SK-MEL-5 (cell line): ENCODE results near the gene GMPR2. TPM values are rescaled to one million over a fixed set of nuclear protein-coding genes. Genes with fewer than 3 reads are reported as not detected.

ENCODE experiments used
- DNase-seq: peaks from one replicate; pipeline ENCODE4 v3.0.0-alpha.2; 2016; ENCODE audit warnings: low read depth, low spot score
- in situ Hi-C: cut with HindIII; loops from 2 replicates; pipeline ENCODE4 v1.10.0; 2016; ENCODE audit warnings: low sequenced_read_pairs, high pct_unique_total_duplicates, low pct_unique_long_range_greater_than_20kb
- polyA plus RNA-seq, 2 experiments: library from polyadenylated mRNA; depleted of rRNA; stranded (reverse); fragments of >200 nt; gene quantifications; 2 replicates each; pipeline ENCODE4 v1.2.3, GENCODE V29; 2015
- total RNA-seq: library from RNA; depleted of rRNA; stranded (reverse); fragments of >200 nt; shearing (Covaris generic); gene quantifications from 2 replicates; pipeline ENCODE4 v1.2.3, GENCODE V29; 2014; rRNA removed

Gene GMPR2
- 48.3 and 56.3 TPM in 2 replicates for total RNA-seq
- polyA plus RNA-seq (2015; cell fraction: cytosol; rRNA removed), result 41.2 and 42.2 TPM in 2 replicates
- polyA plus RNA-seq (2015; cell fraction: nucleus; rRNA removed), result 141 and 155 TPM in 2 replicates

DNA sequence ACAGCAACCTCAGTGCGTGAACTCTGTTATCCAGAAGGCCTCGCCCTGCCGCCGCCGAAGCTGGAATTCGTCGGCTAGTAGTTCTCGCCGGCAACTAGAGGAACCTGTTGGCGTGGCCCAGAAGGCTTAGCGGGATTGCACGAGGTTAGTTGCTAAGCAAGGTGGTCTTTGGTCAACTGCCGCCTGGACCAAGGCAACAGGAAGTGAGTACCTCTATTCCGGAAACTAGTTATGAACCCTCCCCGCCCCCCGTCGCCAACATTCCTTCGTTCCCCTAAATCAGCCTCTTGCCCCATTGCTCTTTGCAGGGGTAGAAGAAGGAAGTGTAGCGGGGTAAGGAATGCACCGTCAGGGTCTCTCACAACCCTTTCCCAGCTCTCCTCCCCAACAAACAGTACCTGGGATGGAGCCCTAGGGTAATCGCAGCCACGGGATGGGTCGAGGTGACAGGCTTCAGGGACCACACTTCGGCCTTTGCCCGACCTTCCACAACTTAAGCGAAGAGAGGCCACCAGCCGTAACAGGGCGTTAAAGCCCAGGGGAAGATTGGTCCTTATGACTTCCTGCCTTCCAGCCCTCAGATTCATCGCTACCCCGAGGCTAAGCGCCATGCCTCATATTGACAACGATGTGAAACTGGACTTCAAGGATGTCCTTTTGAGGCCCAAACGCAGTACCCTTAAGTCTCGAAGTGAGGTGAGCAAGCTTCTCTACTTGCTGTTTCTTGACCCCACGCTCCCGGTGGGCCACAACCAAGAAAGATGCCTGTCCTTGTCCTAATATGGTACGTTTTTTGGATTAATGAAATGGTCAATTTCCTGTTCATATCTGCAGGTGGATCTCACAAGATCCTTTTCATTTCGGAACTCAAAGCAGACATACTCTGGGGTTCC, at the start of gene GMPR2:
Gene GMPR2 (plus strand): TSS at position 285 of the 893 bp plus-strand sequence. CDS start 325 bp downstream, at position 610.
- no peak for DNase-seq
- in situ Hi-C loops, result no loop called here

DNA sequence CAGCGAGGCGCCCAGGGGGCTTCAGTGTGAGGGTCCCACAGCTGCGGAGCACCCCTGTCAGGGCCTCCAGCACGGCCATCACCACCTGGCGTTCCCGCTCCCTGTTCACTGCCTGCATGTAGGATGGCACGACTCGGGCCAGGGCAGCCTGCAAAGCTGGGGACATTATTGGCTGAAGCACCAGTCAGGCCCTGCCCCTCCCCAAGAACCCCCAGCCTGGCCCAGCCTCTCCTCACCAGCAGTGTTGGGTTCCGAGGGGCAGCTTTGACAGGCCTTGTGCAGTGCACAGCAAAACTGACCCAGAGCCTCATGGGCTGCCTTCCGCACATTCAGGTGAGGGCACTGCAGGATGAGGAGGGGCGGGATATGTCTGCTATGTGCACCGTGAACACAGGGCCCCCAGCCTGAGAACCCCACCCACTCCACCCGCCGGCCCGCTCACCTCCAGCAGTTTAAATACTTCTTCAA, 49.7 kb upstream of the GMPR2 start:
- in situ Hi-C loops, result no loop called here
- no peak for DNase-seq

DNA sequence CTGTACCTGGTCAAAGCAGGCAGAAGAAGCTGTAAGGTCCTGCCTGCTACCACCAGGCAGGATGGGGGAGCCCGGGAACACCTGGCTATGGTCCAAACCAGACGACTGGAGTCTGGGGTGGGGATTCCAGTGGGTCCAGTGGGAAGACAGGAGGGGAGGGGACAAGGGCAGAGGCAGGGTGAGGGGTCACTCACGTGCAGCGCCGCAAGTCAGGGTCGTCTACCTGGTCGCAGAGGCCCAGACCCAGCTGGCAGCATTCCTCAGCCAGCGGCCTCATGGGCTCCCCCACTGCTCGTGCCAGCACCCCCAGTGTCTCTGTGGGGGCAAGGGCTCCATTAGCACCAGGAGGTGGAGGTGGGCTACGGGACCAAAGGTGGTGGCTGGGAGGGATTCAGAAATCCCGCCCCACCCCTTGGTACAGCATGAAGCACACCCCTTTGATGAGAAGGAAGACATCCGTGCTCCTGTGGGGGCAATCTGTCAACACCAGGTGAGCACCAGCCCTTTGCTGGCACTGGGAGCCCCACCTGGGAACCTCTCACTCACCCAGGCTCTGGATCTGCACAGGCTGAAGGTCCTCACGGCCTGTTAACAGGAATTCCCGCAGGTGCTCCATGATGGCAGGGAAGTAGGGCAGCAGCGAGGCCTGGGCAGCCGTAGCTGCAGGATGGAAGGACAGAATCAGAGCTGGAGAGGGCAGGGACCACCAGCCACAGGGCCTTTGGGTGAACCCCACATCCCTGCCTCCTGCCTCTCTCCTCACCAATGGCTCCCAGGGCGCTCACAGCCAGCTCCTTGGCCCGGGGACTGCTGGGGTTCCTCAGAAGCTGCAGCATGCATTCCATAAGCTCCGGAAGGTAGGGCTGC, 48.4 kb upstream of the GMPR2 start:
- DNase-seq, result no peak
- in situ Hi-C loops, result no loop called here

DNA sequence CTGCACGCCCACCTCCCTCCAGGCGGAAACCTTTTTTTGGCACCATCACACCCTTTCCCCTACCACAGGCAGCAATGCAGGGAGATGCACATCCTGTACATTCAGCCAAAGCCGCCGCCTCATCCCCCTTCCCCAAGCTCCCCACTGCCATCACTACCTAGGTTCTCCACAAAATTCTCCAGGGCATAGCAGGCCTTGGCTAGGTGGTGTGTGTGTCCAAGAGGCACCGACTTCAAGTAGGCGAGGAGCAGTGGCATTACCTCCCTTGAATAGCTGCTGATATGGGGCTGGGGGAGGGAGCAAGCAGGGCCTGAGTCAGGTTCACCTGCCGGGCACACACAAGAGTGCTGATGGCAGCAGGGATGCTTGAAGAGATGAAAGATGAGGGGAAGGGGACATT, 47.7 kb upstream of the GMPR2 start:
- in situ Hi-C loops, result no loop called here

DNA sequence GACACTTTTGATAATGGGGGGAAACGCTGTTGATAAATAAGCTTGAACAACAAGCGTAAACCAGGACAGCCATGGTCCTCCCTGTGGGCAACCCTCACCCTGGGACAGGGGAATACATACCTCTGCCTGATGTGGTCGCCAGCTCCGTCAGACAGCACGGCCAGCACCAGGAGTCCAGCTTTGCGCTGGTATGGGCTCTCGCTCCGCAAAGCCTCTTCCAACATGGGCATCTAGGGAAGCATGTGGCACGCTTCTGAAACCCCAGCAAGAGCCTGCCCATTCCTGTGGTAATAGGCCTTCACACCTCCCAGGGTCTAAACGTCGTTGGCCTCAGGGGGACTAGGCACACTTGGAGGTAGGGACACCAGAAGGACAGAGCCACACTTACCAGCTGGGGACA, 47.0 kb upstream of the GMPR2 start:
- in situ Hi-C loops, result no loop called here
- DNase-seq, result no peak

More for the DNA sequence above, 47.7 kb upstream of the GMPR2 start:
- DNase-seq, result no peak

DNA sequence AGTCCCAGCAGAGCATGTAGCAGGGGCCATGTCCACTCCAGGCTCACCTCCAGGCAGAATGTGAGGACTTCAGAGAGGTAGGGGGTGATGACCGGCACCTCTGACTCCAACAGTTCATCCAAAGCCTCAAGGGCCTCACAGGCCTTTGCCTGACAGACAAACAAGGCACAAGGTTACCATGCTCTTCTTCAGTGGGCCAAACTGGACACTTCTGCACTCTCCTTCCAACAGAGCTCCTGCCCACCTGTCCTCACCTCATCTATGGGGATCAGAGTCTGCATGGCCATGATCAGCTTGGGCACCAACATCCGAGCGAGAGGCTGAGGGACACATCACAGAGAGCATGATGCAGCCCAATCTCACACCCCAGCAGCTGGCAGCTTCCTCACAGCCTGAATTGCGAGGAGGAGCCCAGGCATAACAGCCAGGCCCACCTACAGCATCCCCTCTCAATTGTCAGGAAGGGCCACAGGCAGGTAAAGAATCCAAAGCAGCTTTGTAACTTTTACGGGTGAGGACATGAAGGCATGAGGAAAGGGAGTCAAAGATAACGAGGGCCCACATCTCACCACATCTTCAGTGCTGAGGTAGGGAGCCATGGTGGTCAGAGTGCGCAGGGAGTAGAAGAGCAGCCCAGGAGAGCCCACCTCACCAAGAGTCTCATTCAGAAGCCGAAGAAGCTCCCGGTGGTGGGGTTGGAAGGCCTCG, 45.7 kb upstream of the GMPR2 start:
- no peak for DNase-seq
- in situ Hi-C loops, result no loop called here

DNA sequence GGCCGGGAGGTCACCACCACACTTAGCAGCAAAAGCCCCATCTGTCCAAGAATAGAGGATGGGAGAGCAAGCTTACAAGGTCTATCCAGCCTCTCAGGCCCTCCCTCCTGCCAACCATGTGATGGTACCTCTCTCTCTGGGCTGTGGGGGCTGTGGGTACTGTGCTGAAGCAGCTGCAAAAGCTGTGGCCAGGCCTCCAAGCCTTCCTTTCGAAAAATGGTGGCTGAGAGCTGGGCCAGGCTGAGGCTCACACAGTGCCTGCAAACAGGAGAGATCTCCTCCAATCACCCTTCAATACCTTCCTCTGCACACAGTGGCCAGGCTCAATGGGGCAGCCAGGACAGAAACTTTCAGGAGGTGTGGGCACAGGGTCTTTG, 45.2 kb upstream of the GMPR2 start:
- in situ Hi-C loops, result no loop called here
- DNase-seq, result no peak

DNA sequence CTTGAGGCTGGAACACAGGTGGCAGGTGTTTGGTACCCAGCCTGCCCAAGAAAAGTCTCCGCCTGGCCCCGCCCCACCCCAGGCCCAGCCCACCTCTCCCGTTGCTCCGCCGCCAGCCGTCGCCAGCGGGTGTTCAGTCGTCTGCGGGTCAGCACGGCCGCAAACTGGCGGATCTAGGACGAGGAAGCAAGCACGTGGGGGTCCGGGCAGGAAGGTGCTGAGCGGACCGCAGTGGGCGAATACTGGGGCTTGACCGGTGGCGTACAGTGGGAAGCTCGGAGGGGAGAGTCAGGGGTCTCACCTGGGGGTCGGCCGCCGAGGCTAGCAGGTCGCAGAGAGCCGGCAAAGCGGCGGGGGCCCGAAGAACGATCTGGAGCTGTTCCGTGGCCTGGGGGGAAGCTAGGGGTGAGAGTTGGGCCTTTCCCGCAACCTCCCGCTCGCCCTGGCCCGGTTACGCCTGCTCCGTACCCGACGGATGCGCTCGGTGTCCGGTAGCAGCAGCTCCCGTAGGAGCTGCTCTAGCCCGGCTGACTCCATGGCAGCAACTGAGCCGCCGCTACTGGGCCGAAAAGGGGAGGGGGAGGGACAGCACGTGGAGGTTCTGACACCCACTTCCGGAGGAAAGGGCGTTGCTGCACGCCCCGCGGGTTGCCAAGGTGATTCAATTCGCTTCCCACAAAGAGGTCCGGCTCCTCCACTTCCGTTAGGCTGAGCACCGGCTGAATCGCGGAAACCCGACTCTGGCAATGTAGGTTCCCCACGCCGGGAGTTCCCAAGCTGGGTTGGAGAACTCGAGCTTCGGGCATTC, 44.3 kb upstream of the GMPR2 start, which contains the start of gene IPO4:
Gene IPO4 (minus strand): TSS at position 566 of the 808 bp plus-strand sequence. CDS start 29 bp downstream, at position 537.
- DNase-seq, result peak; percentile 96
- in situ Hi-C loops, result no loop called here

DNA sequence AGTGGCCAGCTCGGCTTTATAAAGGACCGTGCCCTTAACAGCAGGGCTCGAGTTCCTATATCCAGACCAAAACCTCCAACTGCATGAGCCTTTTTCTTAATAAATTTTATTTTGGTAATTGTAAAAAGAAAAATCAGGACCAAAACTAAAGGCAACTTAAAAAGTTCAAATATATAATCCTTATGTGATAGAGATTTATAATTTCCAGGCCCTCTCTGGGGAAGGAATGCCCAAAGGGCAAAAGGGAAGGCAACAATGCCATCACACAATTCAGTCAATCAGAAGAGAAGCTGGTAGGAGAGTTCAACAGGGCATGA, 43.7 kb upstream of the GMPR2 start:
- in situ Hi-C loops, result no loop called here
- DNase-seq, result no peak

DNA sequence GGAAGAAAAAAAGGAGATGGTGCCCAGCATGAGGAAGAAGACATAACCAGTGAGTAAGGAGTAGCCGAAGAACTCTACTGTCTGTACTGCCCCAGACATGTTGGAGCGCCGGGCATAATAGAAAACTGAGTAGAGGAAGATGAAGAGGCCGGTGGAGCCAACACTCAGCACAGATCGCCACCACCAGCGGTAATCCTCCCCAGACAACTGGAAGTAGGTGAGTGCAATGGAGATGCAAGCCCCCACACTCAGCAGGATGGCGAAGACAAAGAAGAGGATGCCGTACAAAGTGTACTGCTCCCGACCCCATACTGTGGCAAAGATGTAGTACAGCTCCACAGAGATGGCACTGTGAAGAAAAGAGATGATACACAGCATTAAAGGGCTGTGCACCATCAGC, 43.3 kb upstream of the GMPR2 start:
- no peak for DNase-seq
- in situ Hi-C loops, result no loop called here

DNA sequence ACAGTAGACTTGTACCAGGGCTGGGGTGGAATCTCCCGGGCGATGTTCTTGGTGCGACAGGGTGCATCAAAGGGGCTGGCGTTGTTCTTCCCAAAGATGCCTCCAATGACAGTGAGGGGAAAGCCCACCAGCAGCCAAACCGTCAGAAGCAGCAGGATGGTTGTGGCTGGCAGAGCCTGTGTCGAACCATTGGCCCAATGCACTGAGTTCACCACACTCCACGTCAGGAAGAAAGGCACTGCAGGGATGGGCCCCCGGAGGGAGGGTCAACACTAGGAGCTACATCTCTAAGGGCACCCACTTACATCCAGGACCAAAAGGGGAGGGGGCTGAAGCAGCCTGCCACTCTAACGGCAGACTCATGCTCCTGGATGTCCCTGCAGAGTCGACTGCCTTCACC, 42.3 kb upstream of the GMPR2 start:
- no peak for DNase-seq
- in situ Hi-C loops, result no loop called here

DNA sequence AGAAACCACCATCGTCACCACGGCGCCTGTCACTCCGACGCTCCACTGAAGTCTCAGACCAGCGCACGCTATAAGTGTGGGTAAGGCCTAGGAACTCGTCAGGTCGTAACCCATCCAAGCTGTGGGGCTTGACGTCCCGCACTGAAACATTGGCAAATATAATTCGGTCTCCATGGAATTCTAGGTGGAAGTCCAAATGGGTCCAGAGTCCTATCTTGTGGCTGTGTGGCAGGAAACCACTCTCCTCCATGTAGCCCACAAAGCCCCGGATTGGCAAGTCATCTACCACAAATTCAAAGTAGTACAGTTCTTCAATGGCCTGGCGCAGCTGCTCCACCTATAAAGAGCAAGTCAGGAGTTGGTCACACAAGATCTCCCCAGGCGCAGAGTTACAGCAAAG, 39.8 kb upstream of the GMPR2 start:
- in situ Hi-C loops, result no loop called here
- no peak for DNase-seq

DNA sequence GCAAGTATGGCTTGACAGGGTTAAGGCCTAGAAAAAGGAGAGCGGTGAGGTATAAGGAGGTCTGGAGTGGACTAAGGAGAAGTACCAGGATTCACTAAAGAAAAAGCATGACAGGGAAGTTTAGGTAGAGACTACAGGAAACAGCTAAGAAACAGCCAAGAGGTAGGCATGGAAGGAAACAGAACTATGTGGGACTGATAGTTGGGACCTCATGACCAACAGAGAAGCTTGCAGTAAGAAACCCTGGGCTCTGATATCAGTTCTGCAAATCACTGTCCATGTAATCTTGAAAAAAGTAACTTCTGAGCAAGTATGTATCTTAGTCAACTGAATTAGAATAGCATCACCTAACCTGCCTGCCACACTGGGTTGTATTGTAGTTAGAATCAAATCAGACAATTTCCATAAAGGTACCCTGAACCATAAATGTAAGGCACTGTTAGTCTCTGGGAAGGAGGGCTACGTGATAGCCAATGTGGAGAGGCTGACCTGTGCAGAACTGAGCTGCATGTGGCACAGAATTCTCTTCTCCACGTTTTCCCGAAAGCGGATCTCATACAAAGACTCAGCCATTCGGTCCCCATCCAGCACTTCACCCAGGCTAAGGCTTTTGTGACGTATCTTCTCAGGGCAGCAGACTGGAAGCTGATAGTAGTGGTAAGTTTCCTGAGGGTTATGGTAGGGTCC, 38.4 kb upstream of the GMPR2 start:
- no peak for DNase-seq

DNA sequence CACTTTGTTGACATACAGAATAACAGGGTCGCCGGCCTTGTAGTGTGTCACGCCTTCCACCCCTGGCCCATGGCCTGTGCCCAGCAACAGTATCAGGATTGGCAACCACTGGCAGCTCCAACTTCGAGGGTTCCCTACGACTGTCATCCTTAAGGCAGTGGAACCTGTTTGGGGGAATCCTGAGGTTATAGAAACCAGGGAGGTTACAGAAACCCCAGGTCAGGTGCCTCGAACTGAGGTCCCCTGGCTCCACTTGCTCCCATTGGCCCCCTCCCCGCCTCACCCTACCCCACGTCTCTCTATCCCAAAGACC, 37.9 kb upstream of the GMPR2 start:
- DNase-seq, result no peak
- in situ Hi-C loops, result no loop called here

More for the DNA sequence above, 38.4 kb upstream of the GMPR2 start:
- in situ Hi-C loops, result no loop called here

DNA sequence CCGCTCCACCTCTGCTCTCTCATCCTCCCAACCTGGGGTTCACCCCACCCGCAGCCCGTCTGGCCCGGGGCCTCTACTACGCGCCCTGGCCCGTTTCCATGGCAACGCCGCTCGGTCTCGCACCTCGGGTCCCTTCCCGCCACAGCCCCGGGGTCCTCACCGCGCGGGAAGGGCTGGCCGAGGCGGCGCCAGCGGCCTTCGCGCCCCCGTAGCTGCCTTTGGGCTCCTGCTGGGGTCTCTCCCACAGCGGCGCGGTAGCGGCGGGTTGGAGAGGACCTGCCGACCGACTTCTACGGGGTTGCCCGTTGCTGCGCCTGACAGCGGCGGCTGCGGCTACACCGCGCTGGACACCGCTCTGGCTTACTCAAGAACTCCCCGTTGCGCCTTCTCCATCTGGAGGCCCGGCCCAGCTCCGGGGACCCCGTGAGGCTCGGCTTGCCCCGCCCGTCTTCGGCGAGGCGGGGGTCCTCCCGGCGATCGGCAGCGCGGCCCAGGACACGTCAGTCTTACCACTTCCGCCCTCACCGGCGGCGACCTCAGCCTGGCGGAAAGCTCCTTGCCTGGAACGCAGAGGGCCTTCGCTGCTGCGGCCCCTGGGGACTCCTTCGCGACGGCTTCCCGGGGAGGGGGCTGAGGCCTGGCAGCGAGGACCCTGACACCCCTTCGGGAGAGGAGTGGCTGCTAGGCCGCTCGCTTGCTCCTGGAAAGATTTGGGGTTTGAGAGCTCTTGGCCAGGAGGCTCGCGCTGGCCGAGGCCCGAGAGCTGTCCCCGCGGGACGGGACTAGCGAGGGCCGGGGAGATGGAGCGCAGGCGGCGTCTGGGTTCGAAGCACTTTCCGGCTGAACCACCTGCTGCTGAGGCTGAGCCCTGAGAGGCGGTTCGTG, 37.3 kb upstream of the GMPR2 start, which contains the start of gene TM9SF1:
Gene TM9SF1 (minus strand): TSS at position 256 of the 885 bp plus-strand sequence. CDS start 422 bp downstream, outside the sequence.
- in situ Hi-C loops, result no loop called here
- peak; percentile 77 for DNase-seq
